ENCODE data around the gene DOCK4. TPM values are rescaled to one million over a fixed set of nuclear protein-coding genes. Genes with fewer than 3 reads are reported as not detected.
A peak's percentile ranks its signal among the peaks of the same experiment; 100 is the strongest.

Gene DOCK4
- total RNA-seq, 1 experiment from 2014 or later = 4.9 TPM

DNA sequence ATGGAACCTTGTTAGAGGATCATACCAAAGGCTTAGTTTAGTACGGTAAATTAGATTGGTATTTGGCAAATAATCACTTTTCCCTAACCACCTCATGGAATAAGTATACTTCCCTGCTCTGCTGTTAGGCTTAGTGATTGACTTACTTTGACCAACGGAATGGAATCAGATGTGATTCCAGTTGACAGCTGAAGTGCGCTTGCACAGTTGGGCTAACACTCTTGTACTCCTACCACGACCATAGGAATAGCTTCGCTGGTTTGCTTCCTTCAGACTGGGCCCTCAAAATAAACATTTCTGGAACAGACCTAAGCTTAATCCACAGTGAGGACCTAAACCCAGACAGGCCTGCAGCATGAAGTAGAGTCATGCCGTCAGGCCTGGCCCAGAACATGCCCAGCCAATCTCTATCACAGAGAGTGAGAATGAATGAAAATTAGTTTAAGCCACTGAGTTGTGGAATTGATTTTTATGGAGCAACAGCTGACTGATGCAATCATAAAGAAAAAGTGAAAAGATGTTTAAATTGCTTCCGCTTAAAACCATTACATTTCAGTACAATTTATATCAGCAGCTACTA is 122.3 kb downstream of the DOCK4 start:
- peaks cover 9 to 11% of the 10 kb centered on the region in 2 experiments; a peak in 3 of 4 replicates for H3K4me1 Mint-ChIP-seq
- H3K23me2 ChIP-seq (ENCODE audit: insufficient read length, low read depth, low read length, poor library complexity, severe bottlenecking) = no peaks in the 10 kb centered on the region
- no peak overlapping the region for H4K91ac ChIP-seq (ENCODE audit: insufficient read length, low read depth, low read length)
- no CpG with 5 or more reads among the region's 7 CpGs for WGBS (ENCODE audit: extremely low coverage, insufficient read length, low lambda C conversion rate)
- no peaks in the 10 kb centered on the region for H3K27me3 ChIP-seq (ENCODE audit: insufficient read depth, low read length)
- H3K27ac Mint-ChIP-seq = peak overlapping the region in 1 of 3 experiments; percentile 32; a peak in 2 of 7 replicates
- no peaks in the 10 kb centered on the region for H3K9me3 ChIP-seq (ENCODE audit: control insufficient read depth, low read depth, low read length)
- H3K4me2 ChIP-seq (ENCODE audit: insufficient read depth, insufficient read length, low read length) = no peak overlapping the region
- H2BK5ac ChIP-seq (ENCODE audit: insufficient read length, low read length) = no peak overlapping the region
- H3K27me3 Mint-ChIP-seq (ENCODE audit: low read depth) = no peaks in the 10 kb centered on the region
- no peak for DNase-seq
- no peak overlapping the region for H3K23ac ChIP-seq (ENCODE audit: insufficient read length, low read depth, low read length)
- H3K9ac ChIP-seq (ENCODE audit: extremely low read depth, insufficient read length, low read length) = no peak overlapping the region
- no peak overlapping the region for H2BK120ac ChIP-seq (ENCODE audit: low read depth, low read length, poor library complexity, severe bottlenecking)
- no peak overlapping the region for H2AK5ac ChIP-seq (ENCODE audit: insufficient read length, low read length)
- H2BK20ac ChIP-seq (ENCODE audit: low read depth, low read length, poor library complexity, severe bottlenecking) = no peak overlapping the region
- peaks cover 2% of the 10 kb centered on the region; the same call in 1 of the 2 replicates for H3K79me2 ChIP-seq (ENCODE audit: insufficient read depth, low read length)
- H3K36me3 Mint-ChIP-seq (ENCODE audit: insufficient read depth in 1 of 3, low read depth in 3 of 3) = no peaks in the 10 kb centered on the region
- H3K56ac ChIP-seq (ENCODE audit: insufficient read length, low read depth, low read length) = no peak overlapping the region
- peaks cover 3% of the 10 kb centered on the region for H3K79me1 ChIP-seq (ENCODE audit: insufficient read depth, low read depth, low read length, poor library complexity, severe bottlenecking)
- H3T11ph ChIP-seq (ENCODE audit: low read length) = no peak overlapping the region
- no peaks in the 10 kb centered on the region for H3K9me3 Mint-ChIP-seq
- H3K4me1 ChIP-seq (ENCODE audit: insufficient read depth, low read length) = peaks cover 9% of the 10 kb centered on the region
- H3K27ac ChIP-seq (ENCODE audit: insufficient read length, low read depth, low read length) = no peak overlapping the region
- no peak overlapping the region for H2AFZ ChIP-seq (ENCODE audit: low read length)
- no peak overlapping the region for H3K14ac ChIP-seq (ENCODE audit: insufficient read depth, low read length)
- no peaks in the 10 kb centered on the region for H4K20me1 ChIP-seq (ENCODE audit: control insufficient read depth, insufficient read depth, insufficient read length)
- no peak overlapping the region for H4K5ac ChIP-seq (ENCODE audit: insufficient read length, low read depth, low read length)
- no peak overlapping the region for H2BK15ac ChIP-seq (ENCODE audit: low read depth, low read length)
- no peak overlapping the region for H3K4ac ChIP-seq (ENCODE audit: low read depth, low read length)
- H4K8ac ChIP-seq (replicated peaks; ENCODE audit: insufficient read length, low read depth, low read length) = no peak overlapping the region
- no peak overlapping the region for H3K4me3 Mint-ChIP-seq
- TF ChIP-seq CTCF (conservative IDR thresholded peaks at IDR 0.05) = no peak
- no peak overlapping the region for H3K18ac ChIP-seq (ENCODE audit: insufficient read length, low read depth, low read length)
- no peak overlapping the region for H2BK12ac ChIP-seq (ENCODE audit: insufficient read length, low read depth, low read length)
